ENCODE measurements around the gene PPA1. TPM values are rescaled to one million over a fixed set of nuclear protein-coding genes. Genes with fewer than 3 reads are reported as not detected.
A peak's percentile ranks its signal among the peaks of the same experiment; 100 is the strongest.
"Not testable (repeated sequence)": the region's sequence is repeated elsewhere in the genome, so short reads cannot be mapped to it uniquely, and the experiment has no call there.

Gene PPA1
- polyA plus RNA-seq, 5 donors: 111 to 148 (median 121) TPM

DNA sequence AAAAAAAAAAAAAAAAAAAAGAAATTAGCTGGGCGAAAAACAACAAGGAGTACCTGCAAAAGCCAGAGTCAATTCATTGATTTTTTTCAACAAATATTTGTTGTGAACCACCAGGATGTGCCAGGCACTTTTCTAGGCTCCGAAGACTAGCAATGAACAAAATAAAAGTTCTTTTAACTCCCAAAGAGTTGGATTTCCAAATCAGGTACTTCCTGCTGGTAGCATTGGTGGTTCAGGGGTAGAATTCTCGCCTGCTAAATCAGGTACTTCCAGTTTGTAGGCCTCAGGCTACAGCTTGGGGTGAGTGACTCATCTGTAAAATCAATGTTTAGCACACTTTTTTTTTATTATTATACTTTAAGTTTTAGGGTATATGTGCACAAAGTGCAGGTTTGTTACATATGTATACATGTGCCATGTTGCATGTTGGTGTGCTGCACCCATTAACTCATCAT lies 10.9 kb downstream of the PPA1 start:
- DNase-seq: no peak

DNA sequence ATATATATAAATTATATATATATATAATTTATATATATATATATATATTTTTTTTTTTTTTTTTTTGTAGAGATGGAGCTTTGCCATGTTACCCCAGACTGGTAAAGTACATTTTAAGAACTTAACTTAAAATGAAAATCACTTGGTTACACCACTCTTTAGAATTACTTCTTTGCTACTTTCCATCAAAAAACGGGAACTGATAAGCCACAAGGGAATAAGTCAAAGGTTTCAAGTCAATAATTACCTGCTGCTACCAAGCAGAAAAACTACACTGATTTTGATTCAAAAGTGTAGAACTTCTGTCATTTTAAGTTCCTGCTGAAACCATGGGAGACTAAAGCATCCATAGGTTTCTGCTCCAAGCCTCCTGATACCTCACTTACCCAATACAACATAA lies 12.2 kb downstream of the PPA1 start:
- DNase-seq: no peak

DNA sequence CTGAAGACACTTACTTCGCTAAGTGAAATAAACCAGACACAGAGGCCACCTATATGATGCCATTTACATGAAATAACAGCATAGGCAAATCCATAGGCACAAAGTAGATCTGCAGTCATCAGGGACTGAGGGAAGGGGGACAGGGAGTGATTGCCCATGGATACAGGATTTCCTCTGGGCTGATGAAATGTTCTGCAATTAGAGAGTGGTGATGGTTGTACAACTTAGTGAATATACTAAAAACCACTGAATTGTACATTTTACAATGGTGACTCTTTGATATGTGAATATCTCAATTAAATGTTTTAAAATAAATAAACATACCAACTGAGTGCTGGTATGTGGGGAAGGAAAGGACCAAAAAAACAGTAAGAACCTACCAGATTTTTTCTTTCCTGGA lies 20.4 kb downstream of the PPA1 start:
- DNase-seq: no peak

DNA sequence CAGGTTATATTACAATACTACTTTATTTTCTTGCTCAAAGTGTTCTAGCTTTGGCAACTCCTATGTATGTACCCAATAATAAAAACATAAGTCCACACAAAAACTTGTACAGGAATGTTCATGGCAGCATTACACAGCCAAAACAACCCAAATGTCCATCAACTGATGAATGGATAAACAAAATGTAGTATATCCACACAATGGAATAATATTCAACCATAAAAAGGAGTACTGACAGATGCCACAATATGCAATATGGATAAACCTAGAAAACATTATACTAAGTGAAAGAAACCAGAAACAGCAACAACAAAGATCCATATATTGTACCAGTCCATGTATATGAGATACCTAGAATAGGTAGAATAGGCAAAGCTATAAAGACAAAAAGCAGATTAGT lies 21.0 kb downstream of the PPA1 start:
- no peak for DNase-seq

DNA sequence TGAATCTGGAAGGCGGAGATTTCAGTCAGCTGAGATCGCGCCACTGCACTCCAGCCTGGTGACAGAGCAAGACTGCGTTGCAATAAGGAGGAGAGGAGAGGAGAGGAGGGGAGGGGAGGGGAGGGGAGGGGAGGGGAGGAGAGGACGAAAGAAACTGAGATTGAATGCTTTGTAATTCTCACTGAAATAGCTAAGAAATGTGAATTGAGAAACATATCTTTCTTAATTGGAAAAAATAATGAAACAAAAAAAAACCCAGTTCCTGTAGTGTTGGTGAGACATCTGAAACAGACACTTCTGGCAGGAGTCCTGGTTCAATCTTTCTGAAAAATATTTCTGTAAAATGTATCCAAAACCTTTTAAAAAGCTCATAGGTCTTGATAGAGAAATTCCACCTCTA lies 26.5 kb downstream of the PPA1 start:
- DNase-seq: no peak

DNA sequence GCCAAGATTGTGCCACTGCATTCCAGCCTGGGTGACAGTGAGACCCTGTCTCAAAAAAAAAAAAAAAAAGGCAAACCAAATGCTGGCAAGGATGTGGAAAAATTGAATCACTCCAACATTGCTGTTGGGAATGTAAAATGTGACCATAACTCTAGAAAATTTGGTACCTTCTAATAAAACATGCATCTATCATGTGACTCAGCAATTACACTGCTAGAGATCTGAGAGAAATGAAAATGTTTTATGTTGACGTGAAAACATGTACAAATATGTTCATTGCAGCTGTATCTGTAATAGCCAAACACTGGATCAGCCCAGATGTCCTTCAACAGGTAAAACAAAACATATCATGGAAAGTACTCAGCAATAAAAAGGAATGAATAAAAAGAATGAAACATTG lies 32.1 kb downstream of the PPA1 start:
- DNase-seq: no peak

DNA sequence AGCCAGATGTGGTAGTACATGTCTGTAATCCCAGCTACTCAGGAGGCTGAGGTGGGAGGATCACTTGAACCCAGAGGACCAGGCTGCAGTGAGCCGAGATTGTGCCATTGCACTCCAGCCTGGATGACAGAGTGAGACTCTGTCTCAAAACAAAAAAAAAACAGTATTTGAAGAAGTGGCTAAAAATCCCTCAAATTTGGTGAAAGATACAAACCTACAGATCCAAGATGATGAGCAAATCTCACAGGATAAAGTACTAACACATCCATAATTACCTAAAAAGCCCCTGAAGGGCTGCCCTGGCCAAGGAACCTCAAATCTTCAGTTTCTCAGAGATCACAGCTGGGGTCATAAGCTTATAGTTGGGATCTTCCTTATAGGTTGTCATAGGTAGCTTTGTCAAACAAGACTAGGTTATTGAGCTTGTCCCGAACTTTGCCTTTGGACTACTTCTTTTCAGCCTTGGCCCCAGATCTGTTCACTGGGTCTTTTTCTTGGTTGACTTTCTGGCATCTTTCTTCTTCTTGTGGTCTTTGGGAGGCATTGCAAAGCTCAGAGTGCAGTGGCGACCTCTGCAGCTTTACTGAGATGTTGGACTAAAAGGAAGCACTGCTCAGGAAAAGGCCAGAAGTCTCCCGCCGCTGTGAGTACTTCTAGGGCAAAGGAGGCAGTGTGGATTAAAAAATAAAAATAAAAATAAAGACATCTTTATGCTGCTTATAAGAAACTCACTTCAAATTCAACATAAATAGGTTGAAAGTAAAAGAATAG lies 34.3 kb downstream of the PPA1 start:
- DNase-seq: no peak

DNA sequence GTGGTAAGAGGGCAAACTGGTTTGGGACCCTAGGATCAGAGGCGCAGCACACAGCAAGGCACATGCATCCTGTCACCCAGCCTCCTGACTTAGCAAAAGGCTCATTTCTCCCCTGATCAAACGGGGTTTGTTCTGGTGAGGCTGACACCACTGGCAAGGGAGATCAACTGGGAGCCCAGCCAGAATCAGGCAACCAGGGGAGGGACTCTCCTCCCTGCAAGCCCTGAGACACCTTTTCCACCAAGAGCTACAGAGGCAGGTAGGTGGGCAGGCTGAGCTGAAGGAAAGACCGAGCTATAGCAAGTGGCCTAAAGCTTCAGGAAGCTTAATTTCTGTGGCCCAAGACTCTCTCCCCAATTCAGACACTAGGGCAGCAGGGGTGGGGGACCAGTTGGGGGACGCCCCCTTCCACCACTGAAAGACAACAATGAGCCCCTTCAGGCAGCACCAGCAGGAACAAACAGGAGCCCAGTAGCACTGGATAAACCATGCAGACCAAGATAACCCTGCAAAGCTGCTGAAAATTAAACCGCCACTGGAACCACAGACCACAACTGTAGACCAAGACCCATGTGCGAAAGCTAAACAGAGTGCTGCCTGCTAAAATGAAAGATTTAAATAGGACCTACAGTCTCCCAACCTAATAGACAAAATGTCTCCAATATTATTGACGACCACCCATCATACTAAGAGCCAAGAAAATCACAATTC lies 35.8 kb downstream of the PPA1 start:
- no peak for DNase-seq

DNA sequence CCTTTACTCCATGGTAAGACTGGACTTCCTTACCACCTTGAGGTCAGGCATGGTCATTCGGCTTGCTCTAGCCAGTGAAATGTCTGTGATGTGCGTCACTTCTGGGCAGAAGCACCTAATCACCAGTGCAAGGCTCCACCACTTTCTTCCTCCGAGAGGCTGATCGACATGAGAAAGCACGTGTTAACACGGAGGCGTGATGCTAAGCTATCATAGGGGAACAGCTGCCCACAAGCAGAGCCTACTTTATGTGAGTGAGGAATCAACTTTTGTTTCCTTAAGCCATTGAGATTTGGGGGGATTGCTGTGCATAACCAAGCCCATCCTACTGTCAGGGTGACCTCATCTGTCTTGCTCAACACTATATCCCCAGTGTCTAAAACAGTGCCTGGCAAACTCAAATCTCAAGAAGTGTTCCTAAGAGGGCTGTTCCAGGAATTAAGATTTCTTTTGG lies 39.8 kb downstream of the PPA1 start:
- DNase-seq: no peak

DNA sequence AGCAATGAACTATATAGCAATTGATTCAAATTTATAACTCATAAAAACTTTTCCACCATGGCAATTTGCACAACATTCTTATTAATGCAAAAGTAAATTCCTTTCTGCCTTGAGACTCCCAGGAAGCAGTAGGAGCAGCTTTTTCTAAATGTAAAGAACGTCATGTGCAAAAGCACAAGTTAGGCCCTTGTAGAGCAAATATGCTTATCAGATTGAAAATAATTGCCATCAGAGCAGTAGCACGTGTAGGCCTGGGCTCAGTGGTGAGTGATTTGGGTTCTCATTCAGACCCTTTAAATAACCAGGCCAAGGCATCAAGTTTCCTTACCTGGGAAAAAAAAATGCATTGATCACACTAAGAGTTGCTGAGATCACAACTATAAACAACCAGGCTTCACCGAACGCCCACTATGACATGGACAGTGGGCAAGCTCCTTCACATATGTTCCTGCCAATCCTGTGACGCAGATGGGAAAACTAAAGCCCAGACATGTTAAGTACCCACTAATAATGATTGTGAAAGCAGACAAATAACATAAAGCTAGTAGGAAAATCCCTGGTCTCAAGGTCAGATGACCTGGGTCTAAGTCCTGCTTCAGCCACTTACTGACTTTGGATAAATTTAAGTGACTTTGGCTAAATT lies 40.8 kb downstream of the PPA1 start:
- DNase-seq: peak in 1 of 2 donors; percentile 33

DNA sequence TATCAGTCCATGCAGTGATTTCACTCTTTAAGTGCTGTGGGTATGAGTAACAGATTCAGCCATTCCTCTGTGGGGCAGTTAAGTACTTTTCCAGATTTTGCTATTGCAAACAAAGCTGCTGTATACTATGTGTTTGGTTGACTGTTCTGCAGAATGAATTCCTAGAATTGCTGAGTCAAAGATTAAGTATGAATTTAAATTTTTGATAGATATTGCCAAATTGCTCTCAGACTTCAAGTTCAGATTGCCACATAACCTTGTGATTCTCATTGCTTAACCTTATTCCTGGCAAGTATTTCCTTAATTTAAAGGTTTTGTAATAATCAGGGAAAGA lies 41.3 kb downstream of the PPA1 start:
- DNase-seq: peak; percentile 66 to 78

DNA sequence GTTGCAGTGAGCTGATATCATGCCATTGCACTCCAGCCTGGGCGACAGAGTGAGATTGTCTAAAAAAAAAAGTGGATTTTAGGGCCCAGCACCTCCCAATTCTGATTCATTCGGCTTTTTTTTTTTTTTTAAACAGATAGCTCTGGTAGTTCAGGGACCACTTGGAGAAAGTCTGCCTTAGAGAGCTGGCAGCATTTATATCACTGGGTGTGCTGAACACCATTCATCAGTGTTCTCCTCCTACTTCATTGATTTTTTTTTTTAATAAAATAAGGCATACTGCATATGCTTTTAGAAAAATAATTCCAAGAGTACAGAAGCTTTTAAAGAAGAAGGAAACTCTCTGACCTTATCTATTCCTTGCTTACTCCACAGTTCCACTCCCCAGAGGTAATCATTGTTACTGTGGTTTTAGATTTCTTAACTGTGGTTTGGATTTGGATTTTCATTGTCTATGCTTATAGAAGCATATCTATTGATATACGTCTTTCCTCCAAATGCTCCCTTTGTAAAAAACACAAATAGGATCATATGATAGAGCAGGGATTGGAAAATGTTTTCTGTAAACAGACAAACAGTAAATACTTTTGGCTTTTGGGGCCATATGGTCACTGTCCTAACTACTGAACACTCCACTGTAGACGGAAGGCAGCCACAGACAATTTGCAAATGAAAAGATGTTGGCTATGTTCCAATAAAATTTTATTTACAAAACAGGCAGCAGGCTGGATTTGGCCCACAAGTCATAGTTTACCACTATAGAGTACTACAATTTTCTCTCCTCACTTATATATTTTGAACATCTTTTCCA lies 41.9 kb downstream of the PPA1 start:
- DNase-seq: no peak

DNA sequence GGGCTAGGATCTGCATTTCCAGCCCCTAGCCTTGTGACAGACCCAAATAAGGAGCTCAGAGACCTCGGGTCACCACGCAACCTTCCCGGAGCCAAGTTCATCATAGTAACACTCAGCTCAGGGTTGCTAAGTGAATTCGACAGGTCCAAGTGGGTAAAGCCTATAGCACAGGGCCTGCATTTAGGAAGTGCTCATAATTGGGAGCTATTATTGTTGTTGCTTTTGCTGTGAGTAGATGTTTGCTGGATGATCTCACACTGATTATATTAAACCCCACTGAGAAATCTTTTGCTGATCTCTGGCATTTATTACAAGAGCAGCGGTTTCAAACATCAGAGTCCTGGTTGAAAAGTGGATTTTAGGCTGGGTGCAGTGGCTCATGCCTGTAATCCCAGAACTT lies 42.6 kb downstream of the PPA1 start:
- DNase-seq: no peak

DNA sequence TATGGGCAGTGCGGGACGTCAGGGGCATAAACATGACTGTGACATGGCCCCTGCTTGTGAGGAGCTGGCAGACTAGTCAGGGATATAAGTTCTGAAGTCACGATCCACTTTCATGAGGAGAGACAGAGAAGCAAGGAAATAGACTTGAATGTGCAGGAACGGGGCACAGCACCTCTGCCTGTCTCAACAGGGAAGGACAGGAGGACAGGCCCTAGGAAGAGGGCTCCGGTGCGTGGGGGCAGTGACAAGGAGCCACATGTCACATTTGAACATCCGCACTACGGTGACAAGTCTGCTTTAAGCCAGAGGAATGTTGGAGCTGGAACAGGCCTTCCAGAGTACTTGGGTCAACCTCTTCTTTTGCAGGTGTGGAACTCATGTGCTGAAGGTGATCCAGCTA lies 43.1 kb downstream of the PPA1 start:
- DNase-seq: no peak

DNA sequence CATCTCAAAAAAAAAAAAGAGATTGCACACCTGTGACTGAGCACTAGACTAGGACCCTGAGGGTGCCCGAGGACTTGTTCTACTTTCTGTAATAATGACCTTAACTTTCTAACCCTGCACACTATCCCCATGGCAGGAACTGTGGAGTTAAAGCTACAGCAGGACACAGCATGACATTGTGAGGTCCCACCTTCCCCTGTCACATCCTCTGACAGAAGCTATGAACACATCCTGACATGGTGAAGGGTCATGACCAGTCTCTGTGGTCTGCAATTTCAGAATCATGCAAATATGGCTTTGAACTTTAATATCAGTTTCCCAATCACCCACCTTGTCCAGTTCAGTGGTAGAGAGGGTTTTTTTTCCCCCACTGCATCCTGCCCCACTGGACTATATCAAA lies 44.5 kb downstream of the PPA1 start:
- no peak for DNase-seq

DNA sequence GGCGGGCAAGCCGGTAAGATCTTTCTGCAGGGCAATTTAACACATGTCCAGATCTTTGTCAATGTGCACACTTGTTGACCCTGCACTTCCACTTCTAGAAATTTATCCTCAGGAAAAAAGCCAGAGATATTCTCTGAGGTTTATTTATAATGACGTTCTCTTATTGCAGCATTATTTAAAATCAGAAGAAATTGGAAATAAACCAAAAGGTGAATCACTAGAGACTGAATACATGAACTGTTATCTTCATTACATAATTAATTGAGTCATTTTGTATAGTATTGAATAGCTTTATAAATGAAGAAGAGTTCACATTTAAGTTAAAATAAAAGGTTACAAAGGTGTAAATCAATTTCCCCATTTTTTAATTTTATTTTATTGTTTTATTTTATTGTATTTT lies 46.7 kb downstream of the PPA1 start:
- no peak for DNase-seq

DNA sequence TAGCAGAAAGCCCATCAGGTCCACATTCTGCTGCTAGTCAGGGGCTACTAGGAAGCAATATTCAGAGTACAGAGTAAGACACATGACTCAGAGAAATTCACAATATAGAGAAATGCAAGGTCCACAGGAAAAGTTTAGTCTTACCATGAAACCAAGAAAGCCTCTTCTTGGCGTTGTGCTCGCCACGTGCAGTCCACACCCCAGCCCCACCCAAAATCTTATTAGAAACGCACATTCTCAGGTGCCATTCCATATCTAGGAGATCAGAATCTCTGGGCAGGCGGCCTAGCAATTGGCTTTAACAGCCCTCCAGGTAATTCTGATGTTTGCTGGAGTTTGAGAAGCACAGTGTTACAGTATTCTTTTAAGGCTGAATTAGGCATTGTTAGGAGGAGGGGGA lies 47.1 kb downstream of the PPA1 start:
- DNase-seq: no peak

DNA sequence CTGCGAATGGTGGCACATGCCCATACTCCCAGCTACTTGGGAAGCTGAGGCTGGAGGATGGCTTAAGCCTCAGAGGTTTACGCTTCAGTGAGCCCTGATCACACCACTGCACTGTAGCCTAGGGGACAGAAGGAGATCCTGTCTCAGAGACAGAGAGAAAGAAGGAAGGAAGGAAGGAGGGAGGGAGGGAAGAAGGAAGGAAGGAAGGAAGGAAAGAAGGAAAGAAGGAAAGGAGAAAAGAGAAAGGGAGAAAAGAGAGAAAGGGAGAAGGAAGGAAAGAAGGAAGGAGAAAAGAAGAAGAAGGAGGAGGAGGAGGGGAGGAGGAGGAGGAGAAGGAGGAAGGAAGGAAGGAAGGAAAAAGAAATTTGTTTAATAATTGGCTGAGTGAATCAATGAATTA lies 49.9 kb downstream of the PPA1 start:
- DNase-seq: no peak

DNA sequence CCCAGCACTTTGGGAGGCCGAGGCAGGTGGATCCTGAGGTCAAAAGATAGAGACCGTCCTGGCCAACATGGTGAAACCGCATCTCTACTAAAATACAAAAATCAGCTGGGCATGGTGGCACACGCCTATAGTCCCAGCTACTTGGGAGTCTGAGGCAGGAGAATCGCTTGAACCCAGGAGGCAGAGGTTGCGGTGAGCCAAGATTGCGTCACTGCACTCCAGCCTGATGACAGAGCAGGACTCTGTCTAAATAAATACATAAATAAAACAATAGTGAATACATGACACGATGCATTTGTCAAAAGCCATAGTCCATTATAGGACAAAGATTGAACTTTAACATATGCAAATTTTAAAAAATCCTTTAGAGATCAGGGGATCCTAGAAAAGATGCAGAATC lies 54.0 kb downstream of the PPA1 start:
- not testable (repeated sequence) for DNase-seq

DNA sequence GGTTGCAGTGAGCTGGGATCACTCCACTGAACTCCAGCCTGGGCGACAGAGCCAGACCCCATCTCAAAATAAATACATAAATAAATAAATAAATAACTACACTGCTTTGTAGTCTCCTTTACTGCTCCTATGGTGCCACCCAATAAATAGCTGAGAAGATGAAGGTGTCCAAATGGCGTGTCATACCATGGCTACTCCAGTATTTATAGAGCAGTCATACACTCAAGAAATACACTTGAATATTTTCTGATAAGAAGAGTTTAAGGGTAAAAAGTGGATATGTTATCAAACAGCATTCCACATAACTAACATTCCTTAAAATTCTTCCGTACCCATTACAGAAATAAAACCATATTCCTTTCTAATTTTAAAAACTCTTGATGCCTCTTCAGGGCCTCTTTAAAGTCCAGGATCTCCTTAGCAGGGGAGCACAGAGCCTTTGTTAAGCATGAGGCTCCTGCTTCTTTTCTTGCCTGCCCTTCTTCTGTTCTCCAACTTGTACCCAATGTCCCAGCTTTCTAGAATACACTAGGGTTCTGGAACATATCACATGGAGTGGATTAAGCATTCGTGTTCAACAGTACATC lies 55.0 kb downstream of the PPA1 start:
- no peak for DNase-seq

DNA sequence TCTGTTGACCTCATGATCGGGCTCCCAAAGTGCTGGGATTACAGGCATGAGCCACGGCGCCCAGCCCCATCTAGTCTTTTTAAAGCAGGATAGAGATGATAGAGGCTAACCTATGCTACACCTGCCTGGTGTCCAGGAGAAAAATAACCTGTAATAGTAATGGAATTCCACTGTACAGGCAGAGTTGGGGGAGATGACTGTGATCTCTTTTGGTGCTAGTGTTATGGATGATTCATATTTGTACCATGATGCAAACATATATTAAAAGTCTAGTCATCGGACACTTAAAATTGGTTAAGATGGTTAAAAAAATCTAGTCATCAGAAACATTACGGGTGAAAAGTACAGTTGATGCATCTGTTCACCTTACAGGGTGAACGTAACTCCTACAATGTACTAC lies 56.8 kb downstream of the PPA1 start:
- no peak for DNase-seq

DNA sequence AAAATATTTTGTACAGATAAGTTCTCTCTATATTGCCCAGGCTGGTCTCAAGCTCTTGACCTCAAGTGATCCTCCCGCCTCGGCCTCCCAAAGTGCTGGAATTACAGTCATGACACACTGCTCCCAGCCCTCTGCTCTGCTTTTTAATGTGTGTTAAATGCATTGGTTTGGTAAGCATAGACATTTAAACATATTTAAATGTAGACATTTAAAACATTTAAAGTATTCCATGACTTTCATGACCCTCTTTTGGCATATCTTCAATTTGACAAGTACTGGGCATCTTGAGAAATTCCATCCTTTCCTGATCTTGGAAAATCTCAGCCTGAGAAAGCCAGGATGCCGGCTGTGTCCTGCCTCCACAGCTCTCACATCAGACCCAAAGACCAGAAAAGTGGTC lies 57.7 kb downstream of the PPA1 start:
- DNase-seq: no peak
